Ascending aorta (tissue), 2 donors: ENCODE data around the gene TMEM205. TPM values are rescaled to one million over a fixed set of nuclear protein-coding genes. Genes with fewer than 3 reads are reported as not detected.
"Not testable (repeated sequence)": the region's sequence is repeated elsewhere in the genome, so short reads cannot be mapped to it uniquely, and the experiment has no call there.

ENCODE experiments used
- DNase-seq, 2 donors: peaks; one replicate each; pipeline ENCODE4 v3.0.0-alpha.2; 2019; ENCODE audit warnings: low spot score in 2 of 2
- H3K27ac ChIP-seq, 2 donors: fragments of 200-600 bp; sonication (generic); one replicate each; pipeline ENCODE4 v1.5.1; 2016 to 2017; ENCODE audit warnings: mild to moderate bottlenecking in 1 of 2
- H3K27me3 ChIP-seq: fragments of 200-600 bp; sonication (generic); one replicate; pipeline ENCODE4 v1.5.1; 2017
- H3K36me3 ChIP-seq, 2 donors: fragments of 200-600 bp; sonication (generic); one replicate each; pipeline ENCODE4 v1.5.1; 2016
- H3K4me1 ChIP-seq, 2 donors: fragments of 200-600 bp; sonication (generic); one replicate each; pipeline ENCODE4 v1.5.1; 2016 to 2017; ENCODE audit warnings: mild to moderate bottlenecking in 1 of 2
- H3K4me3 ChIP-seq, 2 donors: fragments of 200-600 bp; sonication (generic); one replicate each; pipeline ENCODE4 v1.5.1; 2016 to 2017; ENCODE audit warnings: mild to moderate bottlenecking in 1 of 2
- H3K9me3 ChIP-seq, 2 donors: fragments of 200-600 bp; sonication (generic); one replicate each; pipeline ENCODE4 v1.5.1; 2016
- intact Hi-C: fragments of 100-400 bp; cut with DNase I; formaldehyde crosslinking; loops from one replicate; pipeline ENCODE4 v1.15.1; 2023
- total RNA-seq: library from RNA; depleted of rRNA; stranded (reverse); fragments of >200 nt; gene quantifications from one replicate; pipeline ENCODE4 v1.1.0, GENCODE V29; 2016
- TF ChIP-seq, protein P1 (sequence below), 3 experiments: fragments of 200-600 bp in 2 of 3; fragments of 450-650 bp in 1 of 3; sonication (generic) in 2 of 3; IDR thresholded peaks; one replicate each; pipeline ENCODE4 v1.5.1; 2016 to 2019; ENCODE audit warnings: antibody characterized with exemption in 3 of 3, mild to moderate bottlenecking in 1 of 3, moderate library complexity in 1 of 3

TMEM205 gene
- total RNA-seq, 1 donor from 2014 or later: 225 TPM

DNA sequence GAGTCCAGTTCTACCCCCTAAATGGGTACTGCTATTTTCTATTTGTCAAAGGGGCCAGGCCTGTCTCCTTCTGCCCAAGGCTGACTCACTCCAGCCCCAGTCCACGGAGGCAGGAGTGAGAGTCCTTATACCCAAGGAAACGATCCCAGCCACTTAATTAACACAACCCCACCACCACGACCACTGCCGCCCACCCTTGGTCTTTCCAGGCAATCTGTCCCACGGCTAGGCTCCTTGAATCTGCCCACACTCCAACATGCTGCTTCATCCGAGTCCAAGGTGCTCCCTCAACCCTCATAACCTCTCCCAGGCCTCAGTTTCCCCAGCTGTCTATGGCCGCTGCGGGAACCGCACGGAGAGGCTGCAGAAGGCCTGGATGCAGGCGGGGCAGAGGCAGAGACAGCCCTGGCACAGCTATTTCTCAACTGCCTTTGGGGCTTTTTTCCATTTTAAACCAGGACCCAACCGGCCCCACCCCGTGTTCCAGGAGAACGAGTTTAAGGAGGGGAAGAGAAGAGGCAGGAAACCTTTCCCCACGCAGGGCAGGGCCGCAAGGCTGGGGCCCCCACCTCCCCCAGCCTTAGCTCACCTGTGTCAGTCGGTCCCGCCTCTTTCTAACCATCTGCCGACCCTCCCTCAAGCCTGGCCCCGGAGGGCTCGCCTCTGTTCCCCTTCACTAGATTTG, 7.4 kb downstream of the TMEM205 start:
- H3K27ac ChIP-seq: peak overlapping the region; percentile 70 to 82
- peaks cover 31 to 32% of the 10 kb centered on the region in 2 donors for H3K36me3 ChIP-seq
- no peaks in the 10 kb centered on the region for H3K27me3 ChIP-seq
- no peaks in the 10 kb centered on the region for H3K9me3 ChIP-seq
- peak overlapping the region; percentile 71 to 90 for H3K4me3 ChIP-seq
- no peak for DNase-seq
- intact Hi-C loops: loop anchor here (1.0 kb wide), 1 partner anchor 44 kb away; no protein-coding TSS in a partner anchor
- TF ChIP-seq, protein P1, sequence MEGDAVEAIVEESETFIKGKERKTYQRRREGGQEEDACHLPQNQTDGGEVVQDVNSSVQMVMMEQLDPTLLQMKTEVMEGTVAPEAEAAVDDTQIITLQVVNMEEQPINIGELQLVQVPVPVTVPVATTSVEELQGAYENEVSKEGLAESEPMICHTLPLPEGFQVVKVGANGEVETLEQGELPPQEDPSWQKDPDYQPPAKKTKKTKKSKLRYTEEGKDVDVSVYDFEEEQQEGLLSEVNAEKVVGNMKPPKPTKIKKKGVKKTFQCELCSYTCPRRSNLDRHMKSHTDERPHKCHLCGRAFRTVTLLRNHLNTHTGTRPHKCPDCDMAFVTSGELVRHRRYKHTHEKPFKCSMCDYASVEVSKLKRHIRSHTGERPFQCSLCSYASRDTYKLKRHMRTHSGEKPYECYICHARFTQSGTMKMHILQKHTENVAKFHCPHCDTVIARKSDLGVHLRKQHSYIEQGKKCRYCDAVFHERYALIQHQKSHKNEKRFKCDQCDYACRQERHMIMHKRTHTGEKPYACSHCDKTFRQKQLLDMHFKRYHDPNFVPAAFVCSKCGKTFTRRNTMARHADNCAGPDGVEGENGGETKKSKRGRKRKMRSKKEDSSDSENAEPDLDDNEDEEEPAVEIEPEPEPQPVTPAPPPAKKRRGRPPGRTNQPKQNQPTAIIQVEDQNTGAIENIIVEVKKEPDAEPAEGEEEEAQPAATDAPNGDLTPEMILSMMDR (IDR thresholded peaks at IDR 0.05): no peak
- H3K4me1 ChIP-seq: peaks cover 6 to 11% of the 10 kb centered on the region in 2 donors

DNA sequence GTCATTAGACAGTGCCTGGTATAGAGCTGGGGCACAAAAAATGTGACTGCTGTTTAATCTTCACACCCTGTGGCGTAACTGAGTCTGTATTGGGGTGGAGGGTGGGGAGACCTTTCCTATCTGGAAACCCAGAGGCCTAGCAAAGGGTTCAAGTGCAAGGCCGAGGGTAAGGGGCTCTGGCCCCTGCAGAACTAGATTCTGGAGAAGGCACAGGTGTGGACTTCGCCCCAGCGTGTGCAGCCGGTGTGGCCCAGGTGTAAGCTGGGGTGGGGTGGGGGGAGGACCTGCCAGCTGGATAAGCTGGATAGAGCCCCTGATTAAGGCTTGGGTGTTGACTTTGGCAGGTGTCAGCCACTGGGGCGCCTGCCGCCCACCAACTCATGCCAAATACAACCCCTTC, 7.9 kb downstream of the TMEM205 start:
- intact Hi-C loops: no loop called here
- Histone ChIP-seq H3K27ac (peak overlapping the region; percentile 70 to 82), H3K4me3 (peak overlapping the region in 1 of 2 donors; percentile 90)

DNA sequence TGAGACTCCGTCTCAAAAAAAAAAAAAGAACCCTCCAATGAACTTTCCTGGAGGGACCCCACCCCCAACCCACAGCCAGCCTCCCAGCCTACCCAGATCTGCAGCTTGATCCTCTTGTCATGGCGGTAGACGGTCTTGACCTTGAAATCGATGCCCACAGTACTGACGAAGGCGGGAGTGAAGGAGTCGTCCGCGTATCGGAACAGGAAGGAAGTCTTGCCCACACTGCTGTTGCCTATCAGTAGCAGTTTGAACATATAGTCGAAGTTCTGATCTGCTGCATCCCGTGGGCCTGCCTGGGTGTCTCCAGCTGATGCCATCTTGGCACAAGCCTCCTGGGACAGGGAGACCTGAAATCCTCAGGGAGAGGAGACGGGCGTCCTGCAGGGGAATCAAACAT, 9.0 kb downstream of the TMEM205 start:
- H3K4me3 ChIP-seq: no peak overlapping the region
- H3K36me3 ChIP-seq: peaks cover 43 to 48% of the 10 kb centered on the region in 2 donors
- H3K27me3 ChIP-seq: no peaks in the 10 kb centered on the region
- H3K4me1 ChIP-seq: peaks cover 6 to 9% of the 10 kb centered on the region in 2 donors
- TF ChIP-seq, protein P1 (IDR thresholded peaks at IDR 0.05): no peak
- no peak for DNase-seq
- H3K9me3 ChIP-seq: no peaks in the 10 kb centered on the region
- H3K27ac ChIP-seq: no peak overlapping the region
- intact Hi-C loops: no loop called here

More for the DNA sequence above, 7.9 kb downstream of the TMEM205 start:
- H3K36me3 ChIP-seq: peaks cover 37 to 38% of the 10 kb centered on the region in 2 donors
- H3K4me1 ChIP-seq: peaks cover 6 to 9% of the 10 kb centered on the region in 2 donors
- no peak for DNase-seq
- no peaks in the 10 kb centered on the region for H3K27me3 ChIP-seq
- TF ChIP-seq, protein P1 (IDR thresholded peaks at IDR 0.05): no peak
- H3K9me3 ChIP-seq: no peaks in the 10 kb centered on the region

DNA sequence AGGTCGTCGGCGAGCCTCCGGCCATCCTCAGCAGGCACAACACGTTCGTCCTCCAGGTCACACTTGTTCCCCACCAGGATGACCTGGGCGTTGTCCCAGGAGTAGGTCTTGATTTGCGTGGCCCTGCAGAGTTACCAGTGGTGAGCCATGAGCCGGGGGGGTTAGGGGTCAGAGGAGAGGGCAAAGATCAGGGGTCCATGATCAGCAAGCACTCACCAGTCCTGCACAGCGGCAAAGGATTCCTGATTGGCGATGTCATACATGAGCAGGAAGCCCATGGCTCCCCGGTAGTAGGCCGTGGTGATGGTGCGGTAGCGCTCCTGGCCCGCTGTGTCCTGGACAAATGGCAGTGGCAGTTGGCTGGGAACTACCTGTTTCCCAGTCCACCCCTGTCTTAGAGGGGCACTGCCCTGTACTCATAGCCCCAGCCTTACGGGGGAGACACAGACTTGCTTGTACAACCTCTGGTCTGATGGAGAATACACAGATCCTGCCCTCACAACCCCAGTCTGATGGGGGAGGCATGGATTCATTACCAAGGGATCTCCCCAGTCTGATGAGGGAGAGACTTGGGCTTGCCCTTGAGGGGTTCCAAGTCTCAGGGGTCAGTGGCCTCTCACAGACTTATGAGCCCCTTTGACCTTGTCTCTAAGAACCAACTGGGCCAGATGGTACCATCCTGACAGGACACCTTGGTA, 10.5 kb downstream of the TMEM205 start:
- intact Hi-C loops: no loop called here
- peaks cover 43 to 57% of the 10 kb centered on the region in 2 donors for H3K36me3 ChIP-seq
- peaks cover 6 to 9% of the 10 kb centered on the region in 2 donors for H3K4me1 ChIP-seq
- no peaks in the 10 kb centered on the region for H3K9me3 ChIP-seq
- no peak overlapping the region for H3K27ac ChIP-seq
- no peaks in the 10 kb centered on the region for H3K27me3 ChIP-seq
- no peak for DNase-seq
- TF ChIP-seq, protein P1 (IDR thresholded peaks at IDR 0.05): no peak
- no peak overlapping the region for H3K4me3 ChIP-seq

DNA sequence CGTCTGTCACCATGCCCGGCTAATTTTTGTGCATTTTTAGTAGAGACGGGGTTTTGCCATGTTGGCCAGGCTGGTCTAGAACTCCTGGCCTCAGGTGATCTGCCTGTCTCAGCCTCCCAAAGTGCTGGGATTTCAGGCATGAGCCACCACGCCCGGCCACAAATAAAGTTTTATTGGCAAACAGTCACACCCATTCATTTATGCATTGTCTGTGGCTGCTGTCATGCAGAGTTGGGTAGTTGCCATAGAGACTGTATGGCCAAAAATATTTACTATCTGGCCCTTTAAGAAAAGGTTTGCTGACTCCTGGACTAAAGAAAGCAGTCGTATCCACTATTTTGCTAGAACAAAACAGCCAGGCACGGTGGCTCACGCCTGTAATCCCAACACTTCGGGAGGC, 12.2 kb downstream of the TMEM205 start:
- H3K27me3 ChIP-seq, DNase-seq, H3K4me3 ChIP-seq, H3K27ac ChIP-seq, H3K4me1 ChIP-seq, intact Hi-C loops, H3K9me3 ChIP-seq: not testable (repeated sequence)
- H3K36me3 ChIP-seq: peaks cover 48 to 75% of the 10 kb centered on the region in 2 donors

DNA sequence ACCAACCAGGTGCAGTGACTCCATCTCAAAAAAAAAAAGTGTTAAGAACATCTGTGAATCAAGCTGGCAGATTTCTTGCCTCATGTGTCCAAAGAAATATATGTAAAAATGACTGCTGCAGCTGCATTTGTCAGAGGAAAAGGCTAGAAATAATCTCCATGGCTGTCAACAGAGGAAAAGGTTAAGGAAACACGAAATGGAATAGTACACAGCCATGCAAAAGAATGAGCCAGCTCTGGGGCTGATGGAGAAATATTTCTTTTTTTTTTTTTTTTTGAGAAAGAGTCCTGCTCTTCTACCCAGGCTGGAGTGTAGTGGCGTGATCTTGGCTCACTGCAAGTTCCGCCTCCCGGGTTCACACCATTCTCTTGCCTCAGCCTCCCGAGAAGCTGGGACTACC, 13.2 kb downstream of the TMEM205 start:
- Histone ChIP-seq H3K4me1 (no peaks in the 10 kb centered on the region), H3K4me3 (no peak overlapping the region), H3K27me3 (no peaks in the 10 kb centered on the region), H3K36me3 (peaks cover 57 to 85% of the 10 kb centered on the region in 2 donors), H3K27ac (no peak overlapping the region), H3K9me3 (no peaks in the 10 kb centered on the region)
- DNase-seq: no peak
- intact Hi-C loops: no loop called here
- TF ChIP-seq, protein P1 (IDR thresholded peaks at IDR 0.05): no peak
